ENCODE results near the gene PTPRK.
"Not testable (repeated sequence)": the region's sequence is repeated elsewhere in the genome, so short reads cannot be mapped to it uniquely, and the experiment has no call there.

Gene PTPRK

DNA sequence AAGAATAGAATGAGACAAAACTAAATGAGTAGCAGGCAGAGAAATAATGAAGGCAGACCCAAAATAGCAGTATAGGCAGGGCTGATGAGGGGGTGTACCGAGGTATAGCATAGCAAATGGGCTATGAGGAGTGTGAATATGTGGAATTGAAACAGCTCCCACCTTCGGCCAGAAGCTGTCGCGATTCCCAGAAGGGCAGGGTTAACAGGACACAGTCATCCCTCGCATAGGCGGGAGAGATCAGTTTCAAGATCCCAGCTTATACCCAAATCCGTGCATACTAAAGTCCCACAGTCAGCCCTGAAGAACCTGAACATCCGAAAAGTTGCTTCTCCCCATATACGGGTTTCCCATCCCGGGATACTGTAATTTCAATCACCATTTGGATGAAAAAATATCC, 82.7 kb downstream of the PTPRK start:
- no peak for DNase-seq (ENCODE audit: low read depth in 2 of 2)
- H3K4me3 ChIP-seq (replicated peaks in 1 of 2; ENCODE audit: low read depth in 2 of 2, low read length in 2 of 2): no peak overlapping the region
- TF ChIP-seq, protein P1, sequence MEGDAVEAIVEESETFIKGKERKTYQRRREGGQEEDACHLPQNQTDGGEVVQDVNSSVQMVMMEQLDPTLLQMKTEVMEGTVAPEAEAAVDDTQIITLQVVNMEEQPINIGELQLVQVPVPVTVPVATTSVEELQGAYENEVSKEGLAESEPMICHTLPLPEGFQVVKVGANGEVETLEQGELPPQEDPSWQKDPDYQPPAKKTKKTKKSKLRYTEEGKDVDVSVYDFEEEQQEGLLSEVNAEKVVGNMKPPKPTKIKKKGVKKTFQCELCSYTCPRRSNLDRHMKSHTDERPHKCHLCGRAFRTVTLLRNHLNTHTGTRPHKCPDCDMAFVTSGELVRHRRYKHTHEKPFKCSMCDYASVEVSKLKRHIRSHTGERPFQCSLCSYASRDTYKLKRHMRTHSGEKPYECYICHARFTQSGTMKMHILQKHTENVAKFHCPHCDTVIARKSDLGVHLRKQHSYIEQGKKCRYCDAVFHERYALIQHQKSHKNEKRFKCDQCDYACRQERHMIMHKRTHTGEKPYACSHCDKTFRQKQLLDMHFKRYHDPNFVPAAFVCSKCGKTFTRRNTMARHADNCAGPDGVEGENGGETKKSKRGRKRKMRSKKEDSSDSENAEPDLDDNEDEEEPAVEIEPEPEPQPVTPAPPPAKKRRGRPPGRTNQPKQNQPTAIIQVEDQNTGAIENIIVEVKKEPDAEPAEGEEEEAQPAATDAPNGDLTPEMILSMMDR (IDR thresholded peaks at IDR 0.05; ENCODE audit: low read depth, low read length): no peak

DNA sequence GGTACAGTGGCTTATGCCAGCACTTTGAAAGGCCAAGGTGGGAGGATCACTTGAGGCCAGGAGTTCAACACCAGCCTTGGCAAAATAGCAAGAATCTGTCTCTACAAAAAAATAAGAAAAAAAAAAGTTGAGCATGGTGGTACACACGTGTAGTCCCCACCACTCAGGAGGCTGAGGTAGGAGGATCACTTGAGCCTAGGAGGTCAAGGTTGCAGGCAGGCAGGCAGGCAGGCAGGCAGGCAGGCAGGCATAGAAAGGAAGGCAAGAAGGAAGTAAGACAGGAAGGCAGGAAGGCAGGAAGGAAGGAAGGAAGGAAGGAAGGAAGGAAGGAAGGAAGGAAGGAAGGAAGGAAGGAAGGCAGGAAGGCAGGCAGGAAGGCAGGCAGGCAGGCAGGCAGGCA, 85.6 kb downstream of the PTPRK start:
- DNase-seq (ENCODE audit: low read depth in 2 of 2); H3K4me3 ChIP-seq (replicated peaks in 1 of 2; ENCODE audit: low read depth in 2 of 2, low read length in 2 of 2): not testable (repeated sequence)

DNA sequence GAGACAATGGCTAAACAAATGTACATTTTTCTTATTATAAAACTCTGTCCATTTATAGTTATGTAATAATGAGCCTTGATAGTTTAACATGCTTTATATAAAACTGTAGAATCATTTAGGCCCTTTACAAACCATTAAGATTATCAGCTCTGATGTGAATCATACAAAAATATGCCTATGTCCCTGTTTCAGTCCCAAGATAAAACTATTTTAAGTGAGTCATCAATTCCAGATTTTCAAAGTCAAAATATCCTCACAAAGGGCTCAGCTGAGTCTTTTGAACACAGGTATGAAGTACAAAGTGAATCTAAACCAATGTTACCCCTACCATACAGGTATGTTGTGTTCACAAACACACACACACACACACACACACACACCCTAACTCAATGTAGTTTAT, 88.0 kb downstream of the PTPRK start:
- peak; percentile 33 to 72 for DNase-seq (ENCODE audit: low read depth in 2 of 2)
- no peak overlapping the region for H3K4me3 ChIP-seq (replicated peaks in 1 of 2; ENCODE audit: low read depth in 2 of 2, low read length in 2 of 2)
- TF ChIP-seq, protein P1 (IDR thresholded peaks at IDR 0.05; ENCODE audit: low read depth, low read length): no peak

DNA sequence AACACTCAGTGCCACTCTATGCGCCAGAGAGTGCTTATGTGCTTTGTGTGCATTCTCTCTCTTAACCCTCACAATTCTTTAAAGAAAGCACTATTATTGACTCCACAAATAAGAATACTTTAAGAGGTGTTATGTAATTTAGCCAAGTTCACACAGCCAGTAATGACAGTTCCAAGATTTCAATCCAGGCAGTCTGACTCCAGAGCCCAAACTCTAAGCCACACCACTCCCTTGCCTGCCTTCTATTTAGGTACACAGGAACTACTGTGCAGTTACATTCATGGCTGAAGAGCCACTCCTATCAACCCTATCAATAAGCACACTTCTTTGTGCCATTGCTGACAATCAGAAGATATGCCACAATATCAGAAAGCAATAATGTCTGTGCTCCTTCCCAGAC, 93.3 kb downstream of the PTPRK start:
- DNase-seq (ENCODE audit: low read depth in 2 of 2): no peak
- H3K4me3 ChIP-seq (replicated peaks in 1 of 2; ENCODE audit: low read depth in 2 of 2, low read length in 2 of 2): no peak overlapping the region
- TF ChIP-seq, protein P1 (IDR thresholded peaks at IDR 0.05; ENCODE audit: low read depth, low read length): no peak

DNA sequence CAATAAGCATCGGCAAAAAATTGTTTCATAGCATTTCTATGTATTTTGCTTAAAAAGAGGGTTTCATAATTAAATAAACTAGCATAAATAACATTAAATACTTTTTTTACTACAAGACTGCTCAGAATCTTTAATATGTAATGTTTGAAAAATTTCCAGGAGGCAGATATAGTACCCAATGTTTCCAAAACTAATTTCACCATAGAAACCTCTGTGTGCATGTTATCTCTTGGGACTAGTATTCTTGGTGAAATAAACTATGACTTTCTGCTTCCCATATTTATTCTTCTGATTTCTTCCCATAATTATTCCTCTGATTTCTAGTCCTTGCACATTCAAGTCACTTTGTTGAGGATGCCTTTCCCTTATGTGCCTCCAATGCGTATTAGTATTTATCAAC, 94.5 kb downstream of the PTPRK start:
- TF ChIP-seq, protein P1 (IDR thresholded peaks at IDR 0.05; ENCODE audit: low read depth, low read length): no peak
- DNase-seq (ENCODE audit: low read depth in 2 of 2): peak; percentile 38 to 41
- H3K4me3 ChIP-seq (replicated peaks in 1 of 2; ENCODE audit: low read depth in 2 of 2, low read length in 2 of 2): no peak overlapping the region

DNA sequence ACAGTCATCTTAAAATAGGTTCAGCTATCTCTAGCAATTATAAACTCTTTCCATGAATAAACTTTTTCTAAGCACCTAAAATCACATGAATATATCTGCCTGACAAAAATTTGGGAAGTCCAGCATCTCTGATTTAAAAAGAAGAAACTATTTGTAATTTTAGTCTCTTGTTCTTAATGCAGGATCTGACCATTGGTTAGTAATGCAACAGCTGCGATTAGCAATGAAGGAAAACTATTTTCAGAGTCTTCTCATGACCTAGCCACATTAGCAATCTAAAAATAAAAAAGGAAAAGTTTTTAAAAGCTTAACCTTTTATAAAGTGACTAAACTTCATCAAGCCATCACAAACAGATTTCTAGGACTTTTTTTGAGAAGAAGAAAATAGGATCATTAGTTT, 97.5 kb downstream of the PTPRK start:
- H3K4me3 ChIP-seq (replicated peaks in 1 of 2; ENCODE audit: low read depth in 2 of 2, low read length in 2 of 2): no peak overlapping the region
- TF ChIP-seq, protein P1 (IDR thresholded peaks at IDR 0.05; ENCODE audit: low read depth, low read length): no peak
- peak in 1 of 2 donors; percentile 28 for DNase-seq (ENCODE audit: low read depth in 2 of 2)

DNA sequence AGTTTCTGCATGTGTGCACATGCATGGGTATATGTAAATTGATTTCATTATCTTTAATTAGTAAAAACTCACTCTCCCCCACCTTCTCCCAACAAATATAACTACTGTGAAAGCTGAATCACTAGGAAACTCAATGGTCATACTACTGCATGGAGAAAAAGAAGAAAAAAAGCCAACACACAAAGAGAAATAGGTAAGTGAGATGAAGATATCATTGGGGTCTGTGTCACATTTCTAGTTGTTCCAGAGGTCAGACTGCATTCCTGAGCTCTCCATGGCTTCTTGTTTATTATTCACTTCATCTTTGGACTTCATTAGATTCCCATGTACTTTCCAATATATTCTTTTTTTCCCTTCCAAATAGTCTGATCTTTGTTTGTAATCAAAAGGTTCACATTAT, 98.2 kb downstream of the PTPRK start:
- TF ChIP-seq, protein P1 (IDR thresholded peaks at IDR 0.05; ENCODE audit: low read depth, low read length): no peak
- H3K4me3 ChIP-seq (replicated peaks in 1 of 2; ENCODE audit: low read depth in 2 of 2, low read length in 2 of 2): no peak overlapping the region
- no peak for DNase-seq (ENCODE audit: low read depth in 2 of 2)

All from cardiac fibroblast (primary cell).